IMR-90 (cell line): ENCODE results near the gene TEX28. TPM values are rescaled to one million over a fixed set of nuclear protein-coding genes. Genes with fewer than 3 reads are reported as not detected.

Experiments
- ATAC-seq: fragments of 200-7000 bp; cut with Tn5 transposase; 2 replicates; pipeline ENCODE4 v1.9.1; 2020; ENCODE audit warnings: low read depth, mild to moderate bottlenecking, moderate library complexity
- BruUV-seq: library from RNA; stranded (reverse); fragments of 400-500 nt; replicated peaks from 2 replicates; lab custom pipeline; 2021; lab: Mats Ljungman, UMichigan
- CTCF ChIA-PET: fragments of 300-600 bp; formaldehyde crosslinking; extraction: SDS; loops from one replicate; lab custom pipeline; 2021; ENCODE audit warnings: antibody characterized with exemption; lab: Yijun Ruan, JAX
- POLR2A ChIA-PET: fragments of 300-600 bp; sonication (Branson Sonifier 250); formaldehyde crosslinking; loops from one replicate; lab custom pipeline; 2022; ENCODE audit warnings: antibody characterized with exemption; ENCODE audit not compliant: unreplicated experiment; lab: Charles Lee
- DNase-seq: peaks from one replicate; pipeline ENCODE4 v3.0.0; 2013
- H2AFZ ChIP-seq: replicated peaks from 2 replicates; pipeline ENCODE3; 2013; ENCODE audit warnings: low read length, mild to moderate bottlenecking; ENCODE audit not compliant: poor library complexity
- H2AK5ac ChIP-seq: 2 replicates; pipeline ENCODE4 v1.6.1; 2013; ENCODE audit warnings: low read depth, low read length, inconsistent platforms
- H2AK9ac ChIP-seq: replicated peaks from 2 replicates; pipeline ENCODE3; 2013; ENCODE audit warnings: mild to moderate bottlenecking, low read depth, low read length, moderate library complexity; ENCODE audit not compliant: poor library complexity
- H2BK120ac ChIP-seq: 2 replicates; pipeline ENCODE4 v1.6.1; 2013; ENCODE audit warnings: low read depth, low read length, inconsistent platforms
- H2BK15ac ChIP-seq: 3 replicates; pipeline ENCODE4 v1.6.1; 2013; ENCODE audit warnings: low read depth, low read length, inconsistent platforms
- H2BK20ac ChIP-seq: 2 replicates; pipeline ENCODE4 v1.6.1; 2013; ENCODE audit warnings: low read depth, mild to moderate bottlenecking, inconsistent platforms, low read length, moderate library complexity
- H2BK5ac ChIP-seq: 2 replicates; pipeline ENCODE4 v1.6.1; 2013; ENCODE audit warnings: mild to moderate bottlenecking, low read depth, low read length, inconsistent platforms; ENCODE audit not compliant: poor library complexity, severe bottlenecking
- H3K14ac ChIP-seq: replicated peaks from 2 replicates; pipeline ENCODE4 v1.6.1; 2013; ENCODE audit warnings: low read depth, low read length, inconsistent platforms
- H3K18ac ChIP-seq: 2 replicates; pipeline ENCODE4 v1.6.1; 2013; ENCODE audit warnings: low read depth, low read length, control low read depth
- H3K23ac ChIP-seq: 2 replicates; pipeline ENCODE4 v1.6.1; 2013; ENCODE audit warnings: low read depth, low read length, inconsistent platforms
- H3K27ac ChIP-seq: 2 replicates; pipeline ENCODE4 v1.5.1; 2013; ENCODE audit warnings: mild to moderate bottlenecking, control low read depth, low read length; ENCODE audit not compliant: insufficient read depth
- H3K27me3 ChIP-seq: 2 replicates; pipeline ENCODE4 v1.6.1; 2013; ENCODE audit warnings: low read length; ENCODE audit not compliant: control insufficient read depth, insufficient read depth
- H3K36me3 ChIP-seq: 2 replicates; pipeline ENCODE4 v1.6.1; 2013; ENCODE audit warnings: low read length, mixed read lengths; ENCODE audit not compliant: control insufficient read depth, insufficient read depth
- H3K4ac ChIP-seq: 2 replicates; pipeline ENCODE4 v1.6.1; 2013; ENCODE audit warnings: low read depth, low read length, inconsistent platforms
- H3K4me1 ChIP-seq: 2 replicates; pipeline ENCODE4 v1.6.1; 2013; ENCODE audit warnings: low read length, mixed read lengths; ENCODE audit not compliant: control insufficient read depth, insufficient read depth
- H3K4me2 ChIP-seq: 2 replicates; pipeline ENCODE4 v1.6.1; 2013; ENCODE audit warnings: low read depth, mild to moderate bottlenecking, control low read depth, low read length, moderate library complexity
- H3K4me3 ChIP-seq: 2 replicates; pipeline ENCODE4 v1.5.1; 2013; ENCODE audit warnings: low read depth, mild to moderate bottlenecking, control low read depth, low read length, moderate library complexity; ENCODE audit not compliant: insufficient read depth
- H3K56ac ChIP-seq: 2 replicates; pipeline ENCODE4 v1.6.1; 2013; ENCODE audit warnings: low read length, inconsistent platforms; ENCODE audit not compliant: insufficient read depth; ENCODE audit errors: extremely low read depth
- H3K79me1 ChIP-seq, 2 experiments: 2 replicates each; pipeline ENCODE4 v1.6.1; 2013; ENCODE audit warnings: low read length in 2 of 2, inconsistent platforms in 1 of 2, low read depth in 1 of 2
- H3K9ac ChIP-seq: 2 replicates; pipeline ENCODE4 v1.6.1; 2013; ENCODE audit warnings: low read depth, low read length, control low read depth
- H3K9me1 ChIP-seq: 2 replicates; pipeline ENCODE4 v1.6.1; 2013; ENCODE audit warnings: low read length, inconsistent platforms; ENCODE audit not compliant: insufficient read depth
- H3K9me3 ChIP-seq: 2 replicates; pipeline ENCODE4 v1.6.1; 2013; ENCODE audit warnings: low read length; ENCODE audit not compliant: control insufficient read depth, insufficient read depth
- H4K20me1 ChIP-seq: 2 replicates; pipeline ENCODE4 v1.6.1; 2013; ENCODE audit warnings: low read length, inconsistent platforms; ENCODE audit not compliant: insufficient read depth
- H4K5ac ChIP-seq: 2 replicates; pipeline ENCODE4 v1.6.1; 2013; ENCODE audit warnings: mild to moderate bottlenecking, low read depth, low read length, control low read depth
- H4K8ac ChIP-seq, 2 experiments: 2 replicates each; pipeline ENCODE4 v1.6.1; 2013; ENCODE audit warnings: low read depth in 2 of 2, low read length in 2 of 2, control low read depth in 1 of 2, inconsistent platforms in 1 of 2
- H4K91ac ChIP-seq: 2 replicates; pipeline ENCODE4 v1.6.1; 2013; ENCODE audit warnings: low read depth, low read length, inconsistent platforms; ENCODE audit not compliant: insufficient read depth
- BHLHE40 ChIP-seq: fragments of 150-350 bp; IDR thresholded peaks from 2 replicates; pipeline ENCODE4 v1.6.1; 2016; ENCODE audit warnings: mild to moderate bottlenecking, low read depth, low read length
- MAFK ChIP-seq: IDR thresholded peaks from 2 replicates; pipeline ENCODE4 v1.6.1; 2012; ENCODE audit warnings: low read depth, low read length, improper control_type of control experiment
- MAZ ChIP-seq: IDR thresholded peaks from 2 replicates; pipeline ENCODE4 v1.6.1; 2012; ENCODE audit warnings: low read depth, mild to moderate bottlenecking, low read length, improper control_type of control experiment, moderate library complexity, borderline replicate concordance
- MXI1 ChIP-seq: IDR thresholded peaks from 2 replicates; pipeline ENCODE4 v1.6.1; 2012; ENCODE audit warnings: low read depth, mild to moderate bottlenecking, low read length, moderate library complexity, borderline replicate concordance
- NFE2L2 ChIP-seq: fragments of 150-350 bp; IDR thresholded peaks from 2 replicates; pipeline ENCODE4 v1.6.1; 2016; ENCODE audit warnings: low read depth, mild to moderate bottlenecking, low read length
- RAD21 ChIP-seq: IDR thresholded peaks from 2 replicates; pipeline ENCODE4 v1.6.1; 2012; ENCODE audit warnings: low read length, improper control_type of control experiment
- RFX5 ChIP-seq: IDR thresholded peaks from 2 replicates; pipeline ENCODE4 v1.8.0; 2012; ENCODE audit warnings: low read depth, mild to moderate bottlenecking, low read length, moderate library complexity
- SMC3 ChIP-seq: fragments of 150-350 bp; IDR thresholded peaks from 2 replicates; pipeline ENCODE4 v1.6.1; 2016; ENCODE audit warnings: low read depth, mild to moderate bottlenecking, antibody characterized with exemption, low read length, moderate library complexity
- WGBS, 2 experiments: methylation state at CpG; one replicate each; pipeline versions ENCODE4 v1.1.5 to v1.1.7; 2013; ENCODE audit warnings: missing lambda C conversion rate in 2 of 2; ENCODE audit not compliant: insufficient read length in 1 of 2; ENCODE audit errors: extremely low coverage in 2 of 2; 5-methylcytosine and 5-hydroxymethylcytosine counted together
- dilution Hi-C: fragments of 300-500 bp; cut with HindIII; formaldehyde crosslinking; loops from one replicate; pipeline ENCODE4 v1.14.3; 2018; ENCODE audit warnings: low sequenced_read_pairs; ENCODE audit not compliant: unreplicated experiment
- in situ Hi-C: fragments of 300-500 bp; cut with MboI; formaldehyde crosslinking; loops from 3 replicates; pipeline ENCODE4 v1.14.3; 2019; ENCODE audit warnings: low sequenced_read_pairs, inconsistent platforms, mixed read lengths
- intact Hi-C: fragments of 100-400 bp; cut with micrococcal nuclease; formaldehyde crosslinking; loops from 2 replicates; pipeline ENCODE4 v1.10.0; 2022
- polyA plus RNA-seq, 3 experiments: library from polyadenylated mRNA; depleted of rRNA; stranded (reverse); fragments of >200 nt; gene quantifications; 2 replicates each; pipeline ENCODE4 v1.2.3, GENCODE V29; 2012; ENCODE audit warnings: low replicate concordance in 1 of 3
- total RNA-seq: library from RNA; depleted of rRNA; stranded (reverse); fragments of >200 nt; gene quantifications from 2 replicates; pipeline ENCODE4 v1.2.3, GENCODE V29; 2012
- TF ChIP-seq, protein P1 (sequence below): conservative IDR thresholded peaks from 2 replicates; pipeline ENCODE4 v1.5.1; 2012; ENCODE audit warnings: mild to moderate bottlenecking, low read depth, low read length, improper control_type of control experiment

TEX28 gene
- total and polyA plus RNA-seq, 2 of the 4 experiments (the other 2 are of a cell fraction) = not detected

GRCh38 chrX:154327038-154327820 lies 32.3 kb upstream of the TEX28 start:
- no peak overlapping the region for H3K4me3 ChIP-seq
- H3K4ac ChIP-seq = no peak overlapping the region
- WGBS, 2 experiments = 33% methylated on average over 6 of the region's 11 CpGs; no CpG with 5 or more reads in 1 of the 2 experiments
- intact Hi-C loops = no loop called here
- H3K18ac ChIP-seq = no peak overlapping the region
- H3K56ac ChIP-seq = no peak overlapping the region
- no peak overlapping the region for H2BK20ac ChIP-seq
- no peak for TF ChIP-seq NFE2L2
- TF ChIP-seq SMC3 = no peak
- no peak for TF ChIP-seq MAFK
- no peak for TF ChIP-seq MXI1
- no peak for TF ChIP-seq BHLHE40
- TF ChIP-seq, protein P1, sequence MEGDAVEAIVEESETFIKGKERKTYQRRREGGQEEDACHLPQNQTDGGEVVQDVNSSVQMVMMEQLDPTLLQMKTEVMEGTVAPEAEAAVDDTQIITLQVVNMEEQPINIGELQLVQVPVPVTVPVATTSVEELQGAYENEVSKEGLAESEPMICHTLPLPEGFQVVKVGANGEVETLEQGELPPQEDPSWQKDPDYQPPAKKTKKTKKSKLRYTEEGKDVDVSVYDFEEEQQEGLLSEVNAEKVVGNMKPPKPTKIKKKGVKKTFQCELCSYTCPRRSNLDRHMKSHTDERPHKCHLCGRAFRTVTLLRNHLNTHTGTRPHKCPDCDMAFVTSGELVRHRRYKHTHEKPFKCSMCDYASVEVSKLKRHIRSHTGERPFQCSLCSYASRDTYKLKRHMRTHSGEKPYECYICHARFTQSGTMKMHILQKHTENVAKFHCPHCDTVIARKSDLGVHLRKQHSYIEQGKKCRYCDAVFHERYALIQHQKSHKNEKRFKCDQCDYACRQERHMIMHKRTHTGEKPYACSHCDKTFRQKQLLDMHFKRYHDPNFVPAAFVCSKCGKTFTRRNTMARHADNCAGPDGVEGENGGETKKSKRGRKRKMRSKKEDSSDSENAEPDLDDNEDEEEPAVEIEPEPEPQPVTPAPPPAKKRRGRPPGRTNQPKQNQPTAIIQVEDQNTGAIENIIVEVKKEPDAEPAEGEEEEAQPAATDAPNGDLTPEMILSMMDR = no peak
- no peak for TF ChIP-seq MAZ
- TF ChIP-seq RFX5 = no peak
- no peak for TF ChIP-seq RAD21
- H4K8ac ChIP-seq = no peak overlapping the region
- ChIA-PET CTCF (interaction anchor here (0.7 kb wide), 1 partner anchor 11 kb away, joined by 3 read pairs; no protein-coding TSS in a partner anchor), POLR2A (interaction anchor here (0.6 kb wide), 2 partner anchors 356 to 1083 kb away, joined by 3 read pairs; no protein-coding TSS in a partner anchor)
- H3K14ac ChIP-seq = no peak overlapping the region
- no peak overlapping the region for H3K9ac ChIP-seq
- H3K27me3 ChIP-seq = peaks cover 55% of the 10 kb centered on the region
- peaks cover 4% of the 10 kb centered on the region; the same call in 1 of the 2 replicates for H3K4me1 ChIP-seq
- no peaks in the 10 kb centered on the region; the same call in 1 of the 2 replicates for H4K20me1 ChIP-seq
- H3K9me3 ChIP-seq = no peaks in the 10 kb centered on the region
- dilution Hi-C loops = no loop called here
- H2AK9ac ChIP-seq = no peak overlapping the region
- H2AFZ ChIP-seq = no peak overlapping the region
- H3K36me3 ChIP-seq = no peaks in the 10 kb centered on the region
- in situ Hi-C loops = no loop called here
- no peak overlapping the region for H4K91ac ChIP-seq
- no peak overlapping the region for H2BK5ac ChIP-seq
- H3K79me1 ChIP-seq = no peaks in the 10 kb centered on the region
- H2AK5ac ChIP-seq = no peak overlapping the region
- no peak overlapping the region for H3K4me2 ChIP-seq
- H3K27ac ChIP-seq = no peak overlapping the region
- H3K23ac ChIP-seq = no peak overlapping the region
- no peaks in the 10 kb centered on the region for H3K9me1 ChIP-seq
- no TSS peak for BruUV-seq
- no peak overlapping the region for H2BK15ac ChIP-seq
- H2BK120ac ChIP-seq = no peak overlapping the region
- ATAC-seq (no peak; the same call in 1 of the 2 replicates), DNase-seq (no peak)
- H4K5ac ChIP-seq = no peak overlapping the region
